Activated CD8-positive, alpha-beta T cell treated with anti-CD3 and anti-CD28 coated beads for 36 hours (primary cell): ENCODE measurements around the gene DTX1. TPM values are rescaled to one million over a fixed set of nuclear protein-coding genes. Genes with fewer than 3 reads are reported as not detected.
A peak's percentile ranks its signal among the peaks of the same experiment; 100 is the strongest.

ENCODE experiments used
- ATAC-seq: fragments of 200-7000 bp; cut with Tn5 transposase; one replicate; pipeline ENCODE4 v1.10.0; 2021; ENCODE audit warnings: mild to moderate bottlenecking, moderate library complexity
- CTCF ChIA-PET: fragments of 350-600 bp; sonication (Branson Sonifier 250); formaldehyde crosslinking; loops from one replicate; lab custom pipeline; 2021; ENCODE audit warnings: antibody characterized with exemption; lab: Charles Lee
- POLR2A ChIA-PET: fragments of 350-600 bp; sonication (Branson Sonifier 250); formaldehyde crosslinking; loops from one replicate; lab custom pipeline; 2021; ENCODE audit warnings: antibody characterized with exemption; lab: Charles Lee
- DNase-seq: peaks from one replicate; pipeline ENCODE4 v3.0.0-alpha.2; 2020
- H3K27ac Mint-ChIP-seq: one replicate; pipeline ENCODE4 v1.8.0; 2021; ENCODE audit warnings: mild to moderate bottlenecking, mixed read lengths
- H3K27me3 Mint-ChIP-seq: one replicate; pipeline ENCODE4 v1.8.0; 2021; ENCODE audit warnings: mixed read lengths
- H3K36me3 Mint-ChIP-seq: one replicate; pipeline ENCODE4 v1.8.0; 2021; ENCODE audit warnings: low read depth, mixed read lengths
- H3K4me1 Mint-ChIP-seq: one replicate; pipeline ENCODE4 v1.8.0; 2021; ENCODE audit warnings: low read depth, mixed read lengths
- H3K4me3 Mint-ChIP-seq: one replicate; pipeline ENCODE4 v1.8.0; 2021; ENCODE audit warnings: mild to moderate bottlenecking, moderate library complexity, mixed read lengths
- H3K9me3 Mint-ChIP-seq: one replicate; pipeline ENCODE4 v1.8.0; 2021; ENCODE audit warnings: mixed read lengths
- intact Hi-C: fragments of 100-400 bp; cut with micrococcal nuclease; formaldehyde crosslinking; loops from one replicate; pipeline ENCODE4 v1.10.0; 2022
- total RNA-seq, 2 experiments: library from RNA; stranded (reverse); gene quantifications; one replicate each; pipeline ENCODE4 v1.2.3, GENCODE V29; 2021
- TF ChIP-seq, protein P1 (sequence below): fragments of 200-600 bp; IDR thresholded peaks from one replicate; pipeline ENCODE4 v1.8.0; 2022; ENCODE audit warnings: antibody characterized with exemption, mild to moderate bottlenecking

Gene DTX1
- total RNA-seq, 2 experiments from 2014 or later, result 2.9 to 3.4 TPM

DNA sequence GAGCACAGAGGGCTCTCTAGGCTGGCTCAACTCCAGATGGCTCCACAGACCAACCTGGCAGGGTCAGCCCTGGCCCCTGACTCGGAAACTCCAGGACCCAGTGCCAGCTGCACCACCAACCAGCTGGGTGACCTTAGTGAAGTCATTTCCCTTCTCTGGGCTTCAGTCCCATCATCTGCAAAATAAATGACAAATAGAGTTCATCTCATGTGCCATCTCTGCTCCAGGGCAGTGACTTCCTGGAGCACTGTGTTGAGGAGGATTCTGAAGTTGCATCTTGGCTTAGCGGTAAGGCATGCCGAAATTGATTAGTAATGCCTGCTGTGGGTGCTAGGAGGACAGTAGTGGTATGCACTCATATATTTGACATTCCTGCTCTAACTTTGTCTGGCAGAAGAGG is 31.5 kb downstream of the DTX1 start:
- no peak for DNase-seq
- H3K4me3 Mint-ChIP-seq, result no peak overlapping the region
- no peaks in the 10 kb centered on the region for H3K9me3 Mint-ChIP-seq
- CTCF ChIA-PET, result no interaction called here
- H3K27me3 Mint-ChIP-seq, result no peaks in the 10 kb centered on the region
- TF ChIP-seq, protein P1, sequence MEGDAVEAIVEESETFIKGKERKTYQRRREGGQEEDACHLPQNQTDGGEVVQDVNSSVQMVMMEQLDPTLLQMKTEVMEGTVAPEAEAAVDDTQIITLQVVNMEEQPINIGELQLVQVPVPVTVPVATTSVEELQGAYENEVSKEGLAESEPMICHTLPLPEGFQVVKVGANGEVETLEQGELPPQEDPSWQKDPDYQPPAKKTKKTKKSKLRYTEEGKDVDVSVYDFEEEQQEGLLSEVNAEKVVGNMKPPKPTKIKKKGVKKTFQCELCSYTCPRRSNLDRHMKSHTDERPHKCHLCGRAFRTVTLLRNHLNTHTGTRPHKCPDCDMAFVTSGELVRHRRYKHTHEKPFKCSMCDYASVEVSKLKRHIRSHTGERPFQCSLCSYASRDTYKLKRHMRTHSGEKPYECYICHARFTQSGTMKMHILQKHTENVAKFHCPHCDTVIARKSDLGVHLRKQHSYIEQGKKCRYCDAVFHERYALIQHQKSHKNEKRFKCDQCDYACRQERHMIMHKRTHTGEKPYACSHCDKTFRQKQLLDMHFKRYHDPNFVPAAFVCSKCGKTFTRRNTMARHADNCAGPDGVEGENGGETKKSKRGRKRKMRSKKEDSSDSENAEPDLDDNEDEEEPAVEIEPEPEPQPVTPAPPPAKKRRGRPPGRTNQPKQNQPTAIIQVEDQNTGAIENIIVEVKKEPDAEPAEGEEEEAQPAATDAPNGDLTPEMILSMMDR, result no peak
- H3K27ac Mint-ChIP-seq, result peak overlapping the region; percentile 44
- H3K4me1 Mint-ChIP-seq, result peaks cover 64% of the 10 kb centered on the region
- no peak for ATAC-seq
- intact Hi-C loops, result no loop called here
- POLR2A ChIA-PET, result interaction anchor here (2.3 kb wide), 1 partner anchor 110 kb away, joined by 9 read pairs; the partner anchor contains the start of gene OAS2
- H3K36me3 Mint-ChIP-seq, result no peaks in the 10 kb centered on the region

DNA sequence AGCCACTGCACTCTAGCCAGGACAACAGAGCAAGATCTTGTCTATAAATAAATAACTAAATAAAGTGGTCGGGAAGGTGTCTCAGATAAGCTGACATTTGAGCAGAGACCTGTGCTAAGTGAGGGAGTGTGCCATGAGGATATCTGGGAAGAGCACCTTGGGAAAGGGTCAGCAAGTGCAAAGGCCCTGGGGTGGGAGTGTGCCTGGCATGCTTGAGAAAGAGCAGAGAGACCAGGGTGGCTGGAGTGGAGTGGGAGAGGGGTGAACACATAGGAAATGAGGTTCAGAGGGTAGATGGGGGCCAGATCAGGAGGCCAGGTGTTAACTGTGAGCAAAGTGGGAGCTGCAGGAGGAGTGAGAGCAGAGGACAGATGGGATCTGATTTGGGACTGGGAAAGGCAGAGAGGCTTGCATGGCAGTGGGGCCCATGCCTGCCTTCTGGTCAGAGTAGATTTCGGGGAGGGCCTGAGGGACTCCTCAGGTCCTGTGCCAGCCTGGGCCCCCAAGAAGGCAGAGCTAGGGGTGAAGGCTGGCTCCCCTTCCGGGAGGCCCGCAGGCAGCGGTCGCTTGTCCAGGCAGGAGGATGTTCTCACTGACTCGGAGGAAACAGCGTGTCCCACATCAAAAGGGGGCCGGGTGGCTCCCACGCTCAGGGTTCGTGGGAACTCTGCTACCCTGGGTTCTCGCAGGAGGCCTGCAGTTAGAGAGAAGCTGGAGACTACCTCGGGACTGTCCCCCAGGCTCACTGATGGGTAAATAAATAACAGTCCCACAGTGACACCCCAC is 32.6 kb downstream of the DTX1 start:
- no peaks in the 10 kb centered on the region for H3K9me3 Mint-ChIP-seq
- H3K4me3 Mint-ChIP-seq, result peak overlapping the region; percentile 63
- H3K27ac Mint-ChIP-seq, result peak overlapping the region; percentile 87
- no peaks in the 10 kb centered on the region for H3K36me3 Mint-ChIP-seq
- intact Hi-C loops, result no loop called here
- peaks cover 63% of the 10 kb centered on the region for H3K4me1 Mint-ChIP-seq
- ATAC-seq, result peak; percentile 70
- DNase-seq, result peak; percentile 75
- TF ChIP-seq, protein P1, result no peak
- CTCF ChIA-PET, result interaction anchor here (0.9 to 2.6 kb wide), 6 partner anchors 9 to 187 kb away, joined by 3 to 33 read pairs (median 6); no protein-coding TSS in a partner anchor
- POLR2A ChIA-PET, result interaction anchor here (1.0 to 2.3 kb wide), 9 partner anchors 10 to 122 kb away, joined by 3 to 11 read pairs (median 4); partner anchors contain the start of genes DDX54 and OAS2
- H3K27me3 Mint-ChIP-seq, result no peaks in the 10 kb centered on the region

DNA sequence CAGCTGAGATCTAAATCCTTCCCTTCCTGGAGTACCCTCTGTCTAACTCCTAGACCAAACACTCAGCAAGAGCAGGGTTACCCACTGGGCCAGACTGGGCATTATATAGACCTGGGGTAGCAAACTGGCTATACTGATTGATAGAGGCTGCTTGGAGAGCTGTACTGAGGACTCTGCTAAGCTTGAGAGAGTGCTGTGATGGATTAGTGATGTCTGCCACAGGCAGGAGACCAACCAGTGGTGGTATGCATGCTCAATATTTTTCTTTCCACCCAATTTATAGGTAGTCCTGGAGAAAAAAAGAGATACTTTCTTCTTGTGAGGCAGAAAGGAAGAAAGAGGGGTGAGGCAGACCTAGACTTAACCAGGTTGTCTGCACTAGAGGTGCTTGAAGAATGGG is 33.3 kb downstream of the DTX1 start:
- CTCF ChIA-PET, result interaction anchor here (0.9 to 2.6 kb wide), 6 partner anchors 8 to 187 kb away, joined by 3 to 33 read pairs (median 6); no protein-coding TSS in a partner anchor
- POLR2A ChIA-PET, result interaction anchor here (1.0 to 2.3 kb wide), 9 partner anchors 9 to 121 kb away, joined by 3 to 11 read pairs (median 4); partner anchors contain the start of genes DDX54 and OAS2
- H3K9me3 Mint-ChIP-seq, result no peaks in the 10 kb centered on the region
- ATAC-seq (peak; percentile 12), DNase-seq (no peak)
- H3K27me3 Mint-ChIP-seq, result no peaks in the 10 kb centered on the region
- peak overlapping the region; percentile 87 for H3K27ac Mint-ChIP-seq
- intact Hi-C loops, result no loop called here
- H3K36me3 Mint-ChIP-seq, result no peaks in the 10 kb centered on the region
- peak overlapping the region; percentile 63 for H3K4me3 Mint-ChIP-seq
- TF ChIP-seq, protein P1, result no peak
- peaks cover 61% of the 10 kb centered on the region for H3K4me1 Mint-ChIP-seq

DNA sequence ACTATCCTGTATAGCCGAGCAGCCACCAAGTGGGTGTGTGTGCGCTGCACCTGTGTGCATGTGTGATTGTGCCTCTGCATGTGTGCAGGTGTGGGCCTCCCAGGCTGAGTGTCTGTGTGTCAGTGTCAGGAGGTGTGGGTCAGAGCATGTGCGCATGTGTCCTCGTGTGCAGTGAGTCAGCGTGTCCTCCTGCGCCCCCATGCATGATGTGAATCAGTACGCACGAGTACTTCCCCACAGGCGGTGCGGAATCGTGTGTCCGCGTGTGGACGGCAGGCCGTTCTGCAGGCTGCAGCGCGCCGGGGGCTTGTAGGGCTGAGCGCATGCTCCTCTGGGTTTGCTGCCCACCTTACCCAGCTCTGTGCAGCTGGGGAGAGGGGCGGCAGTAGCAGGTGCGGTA is 34.2 kb downstream of the DTX1 start:
- TF ChIP-seq, protein P1, result no peak
- H3K4me3 Mint-ChIP-seq, result no peak overlapping the region
- intact Hi-C loops, result no loop called here
- no peaks in the 10 kb centered on the region for H3K9me3 Mint-ChIP-seq
- H3K27me3 Mint-ChIP-seq, result no peaks in the 10 kb centered on the region
- no peaks in the 10 kb centered on the region for H3K36me3 Mint-ChIP-seq
- peaks cover 59% of the 10 kb centered on the region for H3K4me1 Mint-ChIP-seq
- ChIA-PET POLR2A (interaction anchor here (0.6 to 2.0 kb wide), 4 partner anchors 8 to 120 kb away, joined by 3 to 11 read pairs (median 5); no protein-coding TSS in a partner anchor), CTCF (interaction anchor here (1.2 to 2.6 kb wide), 5 partner anchors 7 to 188 kb away, joined by 3 to 33 read pairs (median 8); no protein-coding TSS in a partner anchor)
- H3K27ac Mint-ChIP-seq, result no peak overlapping the region
- ATAC-seq (no peak), DNase-seq (no peak)
